ENCODE results near the gene LPCAT1.

LPCAT1 gene

GRCh38 chr5:1494780-1495524, 28.8 kb downstream of the LPCAT1 start:
- DNase-seq: no peak

- no peak for DNase-seq
These were observed 29.8 kb downstream of the LPCAT1 start for GRCh38 chr5:1493941-1494340.

- no peak for DNase-seq
These were observed 30.3 kb downstream of the LPCAT1 start for GRCh38 chr5:1493413-1493812.

GRCh38 chr5:1492757-1493156, 31.0 kb downstream of the LPCAT1 start:
- no peak for DNase-seq

- no peak for DNase-seq
These were observed 33.4 kb downstream of the LPCAT1 start for GRCh38 chr5:1490376-1490775.

- DNase-seq: no peak
These were observed 34.0 kb downstream of the LPCAT1 start for GRCh38 chr5:1489754-1490153.

GRCh38 chr5:1488882-1489680, 34.7 kb downstream of the LPCAT1 start:
- DNase-seq: no peak

GRCh38 chr5:1487079-1487764, 36.5 kb downstream of the LPCAT1 start:
- no peak for DNase-seq

- no peak for DNase-seq
These were observed 37.5 kb downstream of the LPCAT1 start for GRCh38 chr5:1486271-1486670.

GRCh38 chr5:1485579-1486118, 38.1 kb downstream of the LPCAT1 start:
- no peak for DNase-seq

GRCh38 chr5:1484730-1485578, 38.8 kb downstream of the LPCAT1 start:
- no peak for DNase-seq

- no peak for DNase-seq
These were observed 39.7 kb downstream of the LPCAT1 start for GRCh38 chr5:1483856-1484729.

GRCh38 chr5:1483064-1483463, 40.7 kb downstream of the LPCAT1 start:
- DNase-seq: no peak

- DNase-seq: no peak
These were observed 41.8 kb downstream of the LPCAT1 start for GRCh38 chr5:1481959-1482331.

- DNase-seq: no peak
These were observed 42.3 kb downstream of the LPCAT1 start for GRCh38 chr5:1481266-1481958.

GRCh38 chr5:1480806-1481205, 43.0 kb downstream of the LPCAT1 start:
- DNase-seq: no peak

- peak; percentile 43 for DNase-seq
These were observed 43.5 kb downstream of the LPCAT1 start for GRCh38 chr5:1480217-1480616.

- DNase-seq: peak; percentile 75
These were observed 44.1 kb downstream of the LPCAT1 start for GRCh38 chr5:1479581-1480188.

GRCh38 chr5:1479066-1479465, 44.7 kb downstream of the LPCAT1 start:
- DNase-seq: no peak

GRCh38 chr5:1478271-1479035, 45.3 kb downstream of the LPCAT1 start:
- DNase-seq: no peak

Measured in DMS53 (cell line).